Brain microvascular endothelial cell (primary cell): Measurements from ENCODE around the gene GK2.

Experiments
- DNase-seq: peaks from one replicate; pipeline ENCODE4 v3.0.0-alpha.2; 2020
- H3K27ac ChIP-seq: fragments of 250-450 bp; sonication (Bioruptor Pico); 2 replicates; pipeline ENCODE4 v1.5.1; 2020; ENCODE audit warnings: mild to moderate bottlenecking, moderate library complexity
- H3K27me3 ChIP-seq: fragments of 250-450 bp; sonication (Bioruptor Pico); replicated peaks from 2 replicates; pipeline ENCODE4 v1.5.1; 2020; ENCODE audit warnings: mild to moderate bottlenecking
- H3K36me3 ChIP-seq: fragments of 250-450 bp; sonication (Bioruptor Pico); replicated peaks from 2 replicates; pipeline ENCODE4 v1.5.1; 2020; ENCODE audit warnings: mild to moderate bottlenecking
- H3K4me3 ChIP-seq: 2 replicates; pipeline ENCODE4 v1.5.1; 2011; ENCODE audit warnings: low read depth, mild to moderate bottlenecking, control low read depth, low read length, moderate library complexity
- CTCF ChIP-seq: IDR thresholded peaks from 2 replicates; pipeline ENCODE4 v1.5.1; 2011; ENCODE audit warnings: low read depth, mild to moderate bottlenecking, moderate library complexity, low read length, control low read depth, inconsistent platforms; ENCODE audit errors: missing control alignments
- in situ Hi-C: cut with HindIII; loops from 2 replicates; pipeline ENCODE4 v1.10.0; 2017; ENCODE audit warnings: low sequenced_read_pairs, low pct_ligation_motif_present

The GK2 gene

GRCh38 chr4:79442422-79442821, 34.4 kb upstream of the GK2 start:
- in situ Hi-C loops: no loop called here
- Histone ChIP-seq H3K4me3 (no peak overlapping the region), H3K27ac (no peak overlapping the region), H3K36me3 (no peaks in the 10 kb centered on the region), H3K27me3 (no peaks in the 10 kb centered on the region)
- no peak for TF ChIP-seq CTCF
- no peak for DNase-seq

GRCh38 chr4:79439489-79439888, 31.5 kb upstream of the GK2 start:
- no peak for DNase-seq
- in situ Hi-C loops: no loop called here
- no peaks in the 10 kb centered on the region for H3K36me3 ChIP-seq
- H3K27me3 ChIP-seq: no peaks in the 10 kb centered on the region
- H3K27ac ChIP-seq: no peak overlapping the region
- TF ChIP-seq CTCF: no peak
- H3K4me3 ChIP-seq: no peak overlapping the region

- Histone ChIP-seq H3K4me3 (no peak overlapping the region), H3K27me3 (no peaks in the 10 kb centered on the region), H3K36me3 (no peaks in the 10 kb centered on the region), H3K27ac (no peak overlapping the region)
- in situ Hi-C loops: no loop called here
- DNase-seq: no peak
- no peak for TF ChIP-seq CTCF
These were observed 23.8 kb upstream of the GK2 start for GRCh38 chr4:79431839-79432238.

- H3K27ac ChIP-seq: no peak overlapping the region
- no peak for TF ChIP-seq CTCF
- H3K27me3 ChIP-seq: no peaks in the 10 kb centered on the region
- H3K36me3 ChIP-seq: no peaks in the 10 kb centered on the region
- no peak overlapping the region for H3K4me3 ChIP-seq
- in situ Hi-C loops: no loop called here
- DNase-seq: no peak
These were observed 21.3 kb upstream of the GK2 start for GRCh38 chr4:79429113-79429903.

- Histone ChIP-seq H3K4me3 (no peak overlapping the region), H3K27ac (no peak overlapping the region), H3K36me3 (no peaks in the 10 kb centered on the region), H3K27me3 (no peaks in the 10 kb centered on the region)
- DNase-seq: no peak
- in situ Hi-C loops: no loop called here
- no peak for TF ChIP-seq CTCF
These were observed 19.0 kb upstream of the GK2 start for GRCh38 chr4:79426989-79427388.

- Histone ChIP-seq H3K36me3 (no peaks in the 10 kb centered on the region), H3K27ac (no peak overlapping the region), H3K27me3 (no peaks in the 10 kb centered on the region), H3K4me3 (no peak overlapping the region)
- in situ Hi-C loops: no loop called here
- TF ChIP-seq CTCF: no peak
- no peak for DNase-seq
These were observed 17.6 kb upstream of the GK2 start for GRCh38 chr4:79425586-79425985.
